ENCODE measurements around the gene XPO6. TPM values are rescaled to one million over a fixed set of nuclear protein-coding genes. Genes with fewer than 3 reads are reported as not detected.

Gene XPO6
- total RNA-seq, 1 experiment from 2014 or later: 162 TPM

GRCh38 chr16:28053461-28053860 lies 158.3 kb downstream of the XPO6 start:
- DNase-seq (ENCODE audit: low read depth, low spot score) (no peak), ATAC-seq (no peak)
- Histone ChIP-seq H3K4me2 (ENCODE audit: low read length) (no peak overlapping the region), H3K27ac (ENCODE audit: low read depth, low read length) (no peak overlapping the region), H3K4me3 (replicated peaks in 1 of 2; ENCODE audit: low read depth in 1 of 2, low read length in 2 of 2) (no peak overlapping the region), H3K4me1 (ENCODE audit: control insufficient read depth in 1 of 2, insufficient read depth in 2 of 2, low read length in 2 of 2) (no peaks in the 10 kb centered on the region), H3K36me3 (ENCODE audit: control insufficient read depth in 1 of 2, insufficient read depth in 2 of 2, low read length in 2 of 2) (no peaks in the 10 kb centered on the region), H4K20me1 (ENCODE audit: insufficient read depth) (no peaks in the 10 kb centered on the region), H3K9me2 (ENCODE audit: insufficient read depth) (no peaks in the 10 kb centered on the region), H3K9me3 (ENCODE audit: control insufficient read depth in 1 of 2, insufficient read depth in 1 of 2, low read depth in 1 of 2, low read length in 2 of 2) (no peaks in the 10 kb centered on the region), H3K79me2 (ENCODE audit: insufficient read depth, low read length) (no peaks in the 10 kb centered on the region), H3K27me3 (ENCODE audit: insufficient read depth, low read length) (peaks cover 2% of the 10 kb centered on the region; the same call in 1 of the 2 replicates), H2AFZ (ENCODE audit: low read depth, low read length, poor library complexity, severe bottlenecking) (no peak overlapping the region), H3K9ac (ENCODE audit: low read length) (no peak overlapping the region)
- ChIA-PET POLR2A (no interaction called here), RAD21 (ENCODE audit: low non-redundant PET in 1 of 2, low total read pairs in 2 of 2, uncharacterized antibody in 2 of 2, unreplicated experiment in 2 of 2) (no interaction called here), CTCF (no interaction called here)
- TF ChIP-seq EGR1 (IDR thresholded peaks at IDR 0.05; ENCODE audit: low read depth): no peak
- TF ChIP-seq, protein P1, sequence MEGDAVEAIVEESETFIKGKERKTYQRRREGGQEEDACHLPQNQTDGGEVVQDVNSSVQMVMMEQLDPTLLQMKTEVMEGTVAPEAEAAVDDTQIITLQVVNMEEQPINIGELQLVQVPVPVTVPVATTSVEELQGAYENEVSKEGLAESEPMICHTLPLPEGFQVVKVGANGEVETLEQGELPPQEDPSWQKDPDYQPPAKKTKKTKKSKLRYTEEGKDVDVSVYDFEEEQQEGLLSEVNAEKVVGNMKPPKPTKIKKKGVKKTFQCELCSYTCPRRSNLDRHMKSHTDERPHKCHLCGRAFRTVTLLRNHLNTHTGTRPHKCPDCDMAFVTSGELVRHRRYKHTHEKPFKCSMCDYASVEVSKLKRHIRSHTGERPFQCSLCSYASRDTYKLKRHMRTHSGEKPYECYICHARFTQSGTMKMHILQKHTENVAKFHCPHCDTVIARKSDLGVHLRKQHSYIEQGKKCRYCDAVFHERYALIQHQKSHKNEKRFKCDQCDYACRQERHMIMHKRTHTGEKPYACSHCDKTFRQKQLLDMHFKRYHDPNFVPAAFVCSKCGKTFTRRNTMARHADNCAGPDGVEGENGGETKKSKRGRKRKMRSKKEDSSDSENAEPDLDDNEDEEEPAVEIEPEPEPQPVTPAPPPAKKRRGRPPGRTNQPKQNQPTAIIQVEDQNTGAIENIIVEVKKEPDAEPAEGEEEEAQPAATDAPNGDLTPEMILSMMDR (IDR thresholded peaks at IDR 0.05 in 2 of 3, conservative IDR thresholded peaks at IDR 0.05 in 1 of 3; ENCODE audit: borderline replicate concordance in 1 of 3, insufficient read depth in 1 of 3, low read depth in 2 of 3, low read length in 2 of 3): no peak
- TF ChIP-seq SIN3A (IDR thresholded peaks at IDR 0.05; ENCODE audit: low read depth): no peak
- no peak for TF ChIP-seq EZH2 (IDR thresholded peaks at IDR 0.05)
- TF ChIP-seq, protein P2, sequence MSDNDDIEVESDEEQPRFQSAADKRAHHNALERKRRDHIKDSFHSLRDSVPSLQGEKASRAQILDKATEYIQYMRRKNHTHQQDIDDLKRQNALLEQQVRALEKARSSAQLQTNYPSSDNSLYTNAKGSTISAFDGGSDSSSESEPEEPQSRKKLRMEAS (IDR thresholded peaks at IDR 0.05): no peak
- no peak for TF ChIP-seq ZNF274 (IDR thresholded peaks at IDR 0.05; ENCODE audit: low read depth, low read length)
- TF ChIP-seq RAD21 (IDR thresholded peaks at IDR 0.05; ENCODE audit: low read depth): no peak
- no peak for TF ChIP-seq YY1 (IDR thresholded peaks at IDR 0.05; ENCODE audit: extremely low read depth, insufficient replicate concordance, low read depth, low read length)
- no TSS peak for BruUV-seq (replicated peaks)
- intact Hi-C loops (cut with micrococcal nuclease): no loop called here

Measured in HCT116 (cell line).